Endometrium (tissue), 2 donors: ENCODE data around the gene MKRN1.
"Not testable (repeated sequence)": the region's sequence is repeated elsewhere in the genome, so short reads cannot be mapped to it uniquely, and the experiment has no call there.

Source experiments
- FAIRE-seq: peaks from 2 replicates; lab custom pipeline; 2012; peaks lifted over from hg19 to GRCh38; lab: Jason Lieb, UNC
- donor health status: control.
- donor health status: control.

Gene MKRN1

DNA sequence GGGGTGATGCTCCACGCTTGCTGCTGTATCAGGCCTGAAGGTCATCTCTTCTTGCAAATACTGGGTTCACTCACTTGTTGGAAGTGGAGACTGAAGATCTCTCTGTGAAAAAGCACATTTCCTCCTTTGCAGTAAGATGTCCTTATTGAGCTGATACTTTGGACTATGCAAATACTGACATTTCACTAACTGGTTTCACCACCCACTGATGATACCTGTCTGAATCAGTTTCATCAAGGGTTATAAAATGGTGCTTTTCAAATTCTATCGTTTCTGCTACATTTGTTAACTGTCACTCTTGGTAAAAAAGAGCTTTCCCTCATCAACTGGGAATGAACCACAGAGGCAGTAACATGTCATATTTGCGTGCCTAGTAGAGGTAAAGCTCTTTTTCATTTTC is 39.9 kb downstream of the MKRN1 start:
- no peak for FAIRE-seq

DNA sequence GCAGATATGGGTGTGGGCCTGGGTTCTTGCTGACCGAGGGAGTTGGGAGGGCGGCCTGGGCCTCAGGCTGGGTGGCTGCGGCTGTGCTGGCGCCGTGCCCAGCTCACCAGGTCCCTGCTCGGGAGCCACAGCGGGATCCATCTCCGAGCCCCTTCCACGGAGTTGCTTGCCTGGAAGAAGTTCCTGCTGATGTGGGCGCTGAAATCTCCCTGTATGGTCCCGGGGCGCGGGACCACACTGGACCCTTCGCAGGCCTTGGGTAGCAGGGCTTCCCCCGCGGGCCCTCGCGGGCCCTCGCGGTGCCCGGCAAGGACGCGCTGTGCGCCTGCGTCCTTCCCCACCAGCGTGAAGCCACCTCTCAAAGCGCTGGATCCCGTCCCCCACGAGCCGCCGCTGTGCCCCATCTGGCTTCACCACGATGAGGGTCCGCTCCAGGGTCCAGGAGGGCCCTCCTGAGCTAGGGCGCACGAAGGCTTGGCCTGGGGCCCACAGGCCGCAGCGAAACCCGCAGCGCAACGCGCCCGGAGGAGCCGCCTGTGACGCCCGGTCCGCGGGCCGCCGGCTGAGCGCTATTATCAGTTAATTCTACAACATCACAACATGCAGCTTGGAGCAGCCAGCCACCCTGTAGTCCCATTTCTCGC is 43.9 kb downstream of the MKRN1 start:
- FAIRE-seq, result no peak

DNA sequence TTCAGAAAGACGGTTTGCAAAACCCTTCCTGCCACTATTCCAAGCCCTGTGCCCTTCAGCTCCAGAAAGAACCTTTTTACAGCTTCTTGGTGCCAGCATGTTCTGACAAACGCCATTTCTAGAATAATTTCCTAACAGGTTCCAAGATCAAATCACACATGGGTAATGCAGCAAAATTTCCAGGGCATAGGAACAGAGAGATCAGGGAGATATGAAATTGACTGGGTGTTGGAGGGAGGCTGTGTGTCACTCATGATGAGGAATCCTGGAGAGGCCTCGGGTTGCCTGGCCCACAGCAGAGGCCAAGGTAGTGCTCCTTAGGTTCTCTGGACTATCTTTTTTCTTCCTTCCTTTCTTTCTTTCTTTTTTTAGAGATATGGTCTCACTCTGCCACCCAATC is 45.9 kb downstream of the MKRN1 start:
- FAIRE-seq, result no peak

DNA sequence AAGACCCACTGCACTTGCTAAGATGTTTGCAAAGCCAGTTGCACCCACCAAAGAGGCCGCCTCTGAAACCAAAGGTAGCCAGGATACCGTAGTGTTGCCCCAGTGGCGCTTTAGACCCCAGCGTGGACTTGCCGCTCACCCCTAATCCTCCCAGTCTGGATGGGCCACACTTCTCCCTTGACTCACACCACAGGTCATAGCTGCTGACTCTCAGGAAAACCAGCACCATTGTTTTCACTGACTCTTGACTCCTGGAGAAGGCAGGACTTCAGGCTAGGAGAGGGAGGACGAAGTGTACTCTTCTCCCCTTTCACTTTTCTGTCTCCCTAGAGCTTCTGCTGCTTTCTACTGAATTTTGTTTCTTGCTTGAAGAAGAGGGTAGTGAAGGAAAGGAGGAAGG is 53.2 kb downstream of the MKRN1 start:
- no peak for FAIRE-seq

DNA sequence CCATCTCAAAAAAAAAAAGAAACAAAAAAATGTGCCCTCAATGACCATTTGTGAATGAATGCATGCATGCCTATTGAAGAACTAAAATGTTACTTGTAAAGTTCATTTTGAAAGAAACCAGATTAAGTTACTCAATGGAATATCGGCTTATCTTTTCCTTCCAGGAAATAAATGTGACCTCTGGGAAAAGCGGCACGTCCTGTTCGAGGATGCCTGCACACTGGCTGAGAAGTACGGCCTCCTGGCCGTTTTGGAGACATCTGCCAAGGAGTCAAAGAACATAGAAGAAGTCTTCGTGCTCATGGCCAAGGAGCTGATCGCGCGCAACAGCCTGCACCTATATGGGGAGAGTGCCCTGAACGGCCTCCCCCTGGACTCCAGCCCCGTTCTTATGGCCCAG is 53.6 kb downstream of the MKRN1 start:
- no peak for FAIRE-seq

DNA sequence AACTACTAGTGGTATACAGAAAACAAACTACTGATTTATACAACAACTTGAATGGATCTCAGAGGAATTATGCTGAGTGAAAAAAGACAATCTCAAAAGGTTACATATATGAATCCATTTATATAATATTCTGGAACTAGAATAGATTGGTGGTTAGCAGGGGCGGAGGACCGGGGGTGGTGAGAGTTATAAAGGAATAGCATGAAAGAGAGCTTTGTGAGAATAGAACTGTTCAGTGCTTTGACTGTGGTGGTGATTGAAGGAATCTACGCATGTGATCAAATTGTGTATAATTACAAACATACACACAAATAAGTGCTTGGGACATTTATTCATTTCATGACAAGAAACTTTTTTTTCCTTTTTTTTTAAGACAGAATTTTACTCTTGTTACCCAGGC is 55.8 kb downstream of the MKRN1 start:
- no peak for FAIRE-seq

DNA sequence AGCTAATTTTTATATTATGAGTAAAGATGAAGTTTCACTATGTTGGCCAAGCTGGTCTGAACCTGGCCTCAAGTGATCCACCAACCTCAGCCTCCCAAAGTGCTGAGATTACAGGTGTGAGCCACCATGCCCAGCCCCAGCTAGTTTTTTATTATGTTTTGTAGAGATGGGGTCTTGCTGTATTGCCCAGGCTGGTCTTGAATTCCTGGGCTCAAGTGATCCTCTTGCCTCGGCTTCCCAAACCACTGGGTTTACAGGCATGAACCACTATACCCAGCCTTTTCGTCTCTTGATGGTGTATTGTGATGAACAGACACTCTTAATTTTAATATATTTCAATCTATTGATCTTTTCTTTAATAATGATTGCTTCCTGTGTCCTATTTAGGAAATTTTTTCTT is 57.8 kb downstream of the MKRN1 start:
- no peak for FAIRE-seq

DNA sequence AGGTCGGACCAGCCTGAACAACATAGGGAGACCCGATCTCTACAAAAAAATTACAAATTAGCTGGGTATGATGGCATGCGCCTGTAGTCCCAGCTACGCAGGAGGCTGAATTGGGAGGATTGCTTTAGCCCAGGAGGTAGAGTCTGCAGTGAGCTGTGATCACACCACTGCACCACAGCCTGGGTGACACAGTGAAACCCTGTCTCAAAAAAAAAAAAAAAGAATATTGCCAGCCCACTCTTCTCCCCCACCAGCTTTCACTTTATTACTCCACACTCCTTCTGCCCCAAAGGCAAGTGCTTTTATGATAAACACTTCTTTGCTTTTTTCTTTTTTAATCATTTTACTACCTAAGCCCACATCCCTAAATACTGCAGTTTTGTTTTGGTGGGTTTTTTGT is 60.7 kb downstream of the MKRN1 start:
- FAIRE-seq, result no peak

DNA sequence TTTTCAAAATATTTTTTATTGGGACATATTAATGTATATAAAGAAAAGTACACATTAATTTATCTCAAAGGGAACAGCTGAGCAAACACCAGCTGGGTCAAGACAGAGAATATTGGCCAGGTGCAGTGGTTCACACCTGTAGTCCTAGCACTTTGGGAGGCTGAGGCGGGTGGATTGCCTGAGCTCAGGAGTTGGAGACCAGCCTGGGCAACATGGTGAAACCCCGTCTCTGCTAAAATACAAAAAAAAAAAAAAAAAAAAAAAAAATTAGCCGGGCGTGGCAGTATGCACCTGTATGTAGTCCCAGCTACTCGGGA is 61.2 kb downstream of the MKRN1 start:
- FAIRE-seq, result not testable (repeated sequence)

DNA sequence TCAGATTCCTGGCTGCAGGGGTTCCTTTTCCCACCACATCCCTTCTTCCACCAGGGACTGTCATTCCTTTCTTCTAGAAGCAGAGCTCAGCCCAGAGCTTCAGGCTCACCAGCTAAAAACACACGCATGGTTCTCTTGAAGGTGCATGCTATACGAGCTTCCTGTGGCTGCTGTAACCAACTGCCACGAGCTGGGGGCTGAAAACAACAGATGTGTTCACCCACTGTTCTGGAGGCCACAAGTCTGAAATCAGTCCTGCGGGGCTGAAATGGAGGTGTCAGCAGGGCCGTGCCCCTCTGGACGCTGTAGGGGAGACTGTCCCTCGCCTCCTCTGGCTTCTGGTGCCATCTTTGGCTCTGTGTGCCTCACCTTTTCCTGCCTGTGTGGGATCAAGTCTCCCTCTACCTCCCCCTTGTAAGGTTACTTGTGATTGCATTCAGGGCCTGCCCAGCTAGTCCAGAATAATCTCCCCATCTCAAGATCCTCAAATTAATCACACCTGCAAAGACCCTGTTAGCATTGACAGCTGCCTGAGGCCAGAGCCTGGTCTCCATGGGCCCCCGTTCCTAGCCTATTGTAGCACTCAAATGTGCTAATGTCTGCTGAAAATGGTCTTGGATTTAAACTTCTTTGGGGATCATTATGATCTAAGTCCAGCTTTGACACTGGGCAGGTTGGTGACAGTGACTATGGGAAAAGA is 61.7 kb downstream of the MKRN1 start:
- no peak for FAIRE-seq

DNA sequence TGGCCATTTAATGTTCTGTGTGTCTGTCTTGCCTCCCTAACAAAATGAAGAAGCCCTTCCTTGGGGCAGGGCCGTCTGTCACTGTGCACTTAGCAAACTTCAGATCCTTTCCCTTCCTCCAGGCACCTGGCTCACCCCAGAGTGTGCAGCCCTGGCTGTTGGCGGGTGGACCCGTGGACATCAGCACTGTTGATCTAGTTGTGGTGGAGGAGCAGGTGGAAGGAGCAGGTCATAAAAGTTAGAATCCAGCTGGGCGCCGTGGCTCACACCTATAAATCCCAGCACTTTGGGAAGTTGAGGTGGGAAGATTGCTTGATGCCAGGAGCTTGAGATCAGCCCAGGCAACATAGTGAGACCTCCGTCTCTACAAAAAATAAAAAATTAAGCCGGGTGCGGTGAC is 62.7 kb downstream of the MKRN1 start:
- FAIRE-seq, result no peak

DNA sequence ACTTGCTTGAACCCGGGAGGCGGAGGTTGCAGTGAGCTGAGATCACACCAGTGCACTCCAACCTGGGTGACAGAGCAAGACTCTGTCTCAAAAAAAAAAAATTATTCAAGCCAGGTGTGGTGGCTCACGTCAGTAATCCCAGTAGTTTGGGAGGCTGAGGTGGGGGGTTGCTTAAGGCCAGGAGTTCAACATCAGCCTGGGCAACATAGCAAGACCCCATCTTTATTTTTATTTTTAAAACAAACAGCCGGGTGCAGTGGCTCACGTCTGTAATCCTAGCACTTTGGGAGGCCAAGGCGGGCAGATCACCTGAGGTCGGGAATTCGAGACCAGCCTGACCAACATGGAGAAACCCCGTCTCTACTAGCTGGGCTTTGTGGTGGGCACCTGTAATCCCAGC is 63.5 kb downstream of the MKRN1 start:
- not testable (repeated sequence) for FAIRE-seq

DNA sequence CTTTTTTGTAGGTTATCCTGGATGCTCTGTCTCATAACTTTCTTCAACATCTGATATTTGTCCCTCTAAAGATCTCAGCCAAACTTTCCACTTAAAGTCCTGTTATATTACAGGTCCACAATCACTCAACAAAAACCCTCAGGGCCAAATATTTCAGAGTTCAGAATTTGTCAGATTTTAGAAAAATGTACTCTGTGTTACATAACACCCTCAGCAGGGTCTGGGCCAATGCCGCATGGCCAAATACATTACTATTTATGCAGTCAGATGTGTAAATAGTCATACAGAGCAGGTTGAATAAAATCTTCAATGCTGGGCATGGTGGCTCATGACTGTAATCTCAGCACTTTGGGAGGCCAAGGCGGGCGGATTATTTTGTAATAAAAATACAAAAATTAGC is 63.9 kb downstream of the MKRN1 start:
- no peak for FAIRE-seq

DNA sequence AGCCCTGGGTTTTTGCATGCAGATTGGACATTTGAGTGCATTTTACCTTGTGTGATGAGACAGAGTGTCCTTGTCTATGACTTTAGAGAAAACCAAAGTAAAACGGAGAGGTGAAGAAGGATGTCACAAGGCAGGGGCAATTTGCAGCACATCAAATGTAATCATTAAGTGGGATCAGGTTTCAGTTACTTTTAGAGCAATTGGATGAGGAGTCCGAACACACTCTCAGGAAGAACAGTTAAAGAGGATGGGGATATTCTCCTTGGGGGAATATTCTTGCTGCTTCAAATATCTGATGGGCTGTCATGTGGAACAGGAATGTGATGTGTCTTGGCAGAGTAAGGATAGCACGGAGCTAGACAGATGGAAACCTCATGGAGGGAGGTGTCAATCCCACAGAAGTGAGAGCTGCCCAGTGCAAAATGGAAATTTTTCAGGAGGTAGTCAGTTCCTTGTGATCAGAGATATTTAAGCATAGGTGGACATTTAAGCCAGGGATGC is 74.7 kb downstream of the MKRN1 start:
- no peak for FAIRE-seq

DNA sequence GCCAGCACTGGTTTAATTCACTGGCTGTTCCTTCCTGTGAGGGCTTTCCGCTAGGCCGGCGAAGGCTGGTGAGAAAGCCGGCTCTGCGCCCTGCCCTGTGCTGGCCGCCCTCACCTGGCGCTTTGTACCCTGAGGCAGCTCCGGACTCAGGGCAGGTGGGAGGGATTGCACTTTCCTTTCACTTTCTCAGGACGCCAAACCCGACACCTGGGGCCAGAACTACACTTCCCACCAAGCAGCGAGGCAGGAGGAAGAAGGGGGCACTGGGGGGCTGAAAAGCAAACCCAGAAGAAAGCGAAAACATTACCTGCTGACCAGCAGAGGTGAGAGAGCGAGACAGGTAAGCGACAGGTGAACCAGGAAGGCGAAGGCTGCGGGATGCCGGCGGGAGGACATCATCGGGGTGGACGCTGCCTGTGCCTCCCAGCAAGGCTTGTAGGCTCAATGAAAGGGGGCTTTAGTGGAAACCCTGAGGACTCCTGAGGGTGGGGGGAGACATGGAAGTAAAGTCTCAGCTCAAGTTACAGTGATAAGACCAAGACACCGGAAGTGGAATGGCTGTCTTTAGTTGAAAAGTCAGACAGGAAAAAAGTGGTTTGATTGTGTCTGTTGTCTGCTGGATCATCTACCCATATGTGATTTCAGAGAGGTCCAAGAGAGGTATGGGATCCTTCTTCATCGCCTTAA is 75.3 kb downstream of the MKRN1 start, which contains the start of gene RAB19:
TSS of gene RAB19 (plus strand) at position 181 of the 687 bp plus-strand sequence. CDS start 3,589 bp downstream, outside the sequence.
- no peak for FAIRE-seq
